COLO668 (cell line): ENCODE measurements around the gene LGALSL.
"Not testable (repeated sequence)": the region's sequence is repeated elsewhere in the genome, so short reads cannot be mapped to it uniquely, and the experiment has no call there.

ENCODE experiments used
- DNase-seq: peaks from one replicate; lab custom pipeline; 2025; ENCODE audit not compliant: unreplicated experiment; lab: John Stamatoyannopoulos, UW

LGALSL gene

GRCh38 chr2:64442277-64442676 is 11.7 kb upstream of the LGALSL start:
- DNase-seq = no peak

DNA sequence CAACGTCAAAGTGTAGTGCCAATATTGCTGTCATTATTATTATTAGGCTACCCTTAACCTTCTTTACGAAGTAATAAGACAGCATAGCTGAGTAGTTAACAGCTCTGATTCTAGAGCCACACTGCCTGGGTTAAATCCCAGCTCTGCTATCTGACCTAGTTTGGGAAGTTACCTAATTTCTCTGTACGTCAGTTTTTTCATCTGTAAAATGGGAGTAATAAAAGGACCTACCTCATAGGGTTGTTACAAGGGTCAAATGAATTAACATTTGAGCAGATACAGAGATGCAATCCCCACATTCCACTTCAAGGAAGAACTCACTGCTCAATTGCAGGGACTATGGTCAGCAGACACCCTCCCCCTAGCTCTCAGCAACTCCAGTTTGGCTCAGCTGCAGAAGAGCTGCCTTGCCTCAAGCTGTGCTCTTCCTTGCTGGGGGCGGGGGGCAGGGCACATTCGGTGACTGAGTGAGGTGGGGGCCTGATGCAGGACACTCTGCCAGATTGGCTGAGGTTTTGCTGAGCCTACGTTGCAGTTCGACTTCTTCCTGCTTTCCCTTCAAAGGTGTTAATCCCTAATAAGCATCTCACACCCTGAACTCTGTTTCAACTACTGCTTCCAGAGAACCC is 11.0 kb upstream of the LGALSL start:
- no peak for DNase-seq

DNA sequence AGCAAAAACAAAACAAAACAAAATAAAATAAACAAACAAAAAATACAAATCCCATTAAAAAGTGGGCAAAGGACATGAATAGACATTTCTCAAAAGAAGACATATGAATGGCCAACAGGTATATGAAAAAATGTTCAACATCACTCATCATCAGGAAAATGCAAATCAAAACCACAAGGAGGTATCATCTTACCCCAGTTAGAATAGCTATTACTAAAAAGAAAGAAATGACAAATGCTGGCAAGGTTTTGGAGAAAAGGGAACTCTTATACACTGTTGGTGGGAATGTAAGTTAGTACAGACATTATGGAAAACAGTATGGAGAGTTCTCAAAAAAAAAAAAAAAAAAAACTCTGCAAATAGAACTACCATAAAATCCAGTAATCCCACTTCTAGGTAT is 8.0 kb upstream of the LGALSL start:
- DNase-seq = not testable (repeated sequence)

- DNase-seq = no peak
Measured at GRCh38 chr2:64447317-64448040, 6.5 kb upstream of the LGALSL start.

DNA sequence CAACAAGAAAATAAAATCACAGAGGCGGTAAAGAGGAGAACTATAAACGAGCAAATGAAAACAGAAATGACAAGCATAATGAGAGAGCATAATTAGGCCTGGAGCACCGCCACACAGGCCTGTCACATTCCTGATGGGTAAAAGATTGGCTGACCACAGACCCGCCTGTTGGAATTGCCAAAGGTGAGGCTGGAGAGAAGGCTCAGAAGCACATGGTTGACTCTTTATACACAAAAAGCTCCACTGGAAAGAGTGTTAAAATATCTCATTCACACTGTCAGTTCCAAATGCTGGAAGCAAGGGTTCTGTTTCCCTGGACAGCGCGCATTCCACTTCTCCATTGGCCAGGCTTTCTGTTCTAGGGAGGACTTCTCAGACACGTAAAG is 5.9 kb upstream of the LGALSL start:
- no peak for DNase-seq

DNA sequence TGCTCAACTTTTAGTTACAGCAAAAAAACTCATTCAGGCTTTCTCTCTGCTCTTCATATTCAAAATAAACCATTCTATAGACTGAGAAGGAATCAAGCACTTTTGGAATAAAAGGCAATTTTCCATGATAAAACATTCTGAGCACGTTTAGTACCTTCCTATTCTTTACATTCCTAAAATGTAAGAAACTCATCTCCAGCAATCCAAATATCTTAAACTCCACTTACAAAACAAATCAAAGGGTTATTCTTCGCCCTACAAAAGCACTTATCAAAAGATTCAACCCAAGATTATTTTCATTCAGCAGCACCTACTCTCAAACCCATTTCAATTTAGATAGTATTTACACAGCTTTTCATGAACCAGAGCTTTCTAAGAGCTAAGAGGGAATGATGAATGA is 2.9 kb upstream of the LGALSL start:
- DNase-seq = no peak

DNA sequence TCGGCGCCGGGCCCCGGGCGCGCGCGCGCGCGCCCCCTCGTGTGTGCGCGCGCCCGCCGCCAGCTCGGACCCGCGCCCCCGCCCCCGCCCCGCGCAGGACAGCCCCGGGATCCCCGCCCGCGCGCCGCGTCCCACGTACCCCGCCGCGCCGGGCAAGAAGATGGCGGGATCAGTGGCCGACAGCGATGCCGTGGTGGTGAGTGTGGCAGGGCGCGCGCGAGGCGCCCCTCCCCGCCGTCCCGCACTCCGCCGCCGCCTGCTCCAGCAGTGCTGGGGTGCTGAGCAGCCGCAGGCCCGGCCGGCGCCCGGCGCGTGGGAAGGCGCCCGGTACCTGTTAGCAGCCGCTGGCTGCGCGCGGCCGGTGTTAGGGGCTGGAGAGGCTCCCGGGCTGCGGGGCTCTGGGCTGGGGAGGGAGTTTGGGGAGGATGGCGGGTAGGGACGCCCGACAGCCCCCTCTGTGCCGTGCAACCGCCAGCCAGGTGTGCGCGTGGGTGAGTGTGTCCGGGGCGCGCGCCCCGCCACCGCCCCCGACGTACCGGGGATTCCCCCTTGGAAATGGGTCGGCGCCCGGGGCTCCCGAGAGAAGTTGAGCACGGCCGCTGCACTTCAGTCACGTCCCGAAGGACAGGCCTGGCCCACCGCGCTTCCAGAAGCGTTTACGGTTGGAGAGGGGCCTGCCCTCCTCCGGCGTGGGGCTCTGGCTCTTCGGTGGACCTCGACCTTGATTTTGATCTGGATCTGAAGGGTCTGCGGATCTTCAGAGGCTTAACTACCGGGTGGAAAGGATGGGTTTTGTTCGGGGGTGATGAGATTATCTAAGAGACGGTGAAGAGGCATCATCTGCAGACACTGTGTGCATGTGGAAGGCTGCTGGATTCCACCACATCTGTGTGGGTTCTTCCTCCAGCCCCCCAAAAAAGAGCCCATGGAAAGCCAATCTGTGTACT is 697 bp downstream of the LGALSL start:
- DNase-seq = peak; percentile 84

DNA sequence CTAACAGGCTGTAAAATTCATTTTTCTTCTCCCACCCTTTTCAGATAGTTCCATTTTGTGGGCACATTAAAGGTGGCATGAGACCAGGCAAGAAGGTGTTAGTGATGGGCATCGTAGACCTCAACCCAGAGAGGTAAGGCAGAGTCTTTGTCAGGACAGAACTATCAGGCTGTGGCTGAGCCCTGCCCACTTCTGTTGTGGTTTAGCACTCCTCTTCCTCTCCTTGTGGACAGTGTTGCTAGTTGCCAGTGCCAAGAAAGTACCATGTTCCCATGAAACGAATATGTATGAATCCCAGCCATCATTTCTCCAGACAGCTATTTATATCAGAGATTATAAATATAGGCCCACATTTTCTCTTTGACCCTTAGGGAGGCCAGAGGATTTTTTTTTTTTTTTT is 1.6 kb downstream of the LGALSL start:
- no peak for DNase-seq

DNA sequence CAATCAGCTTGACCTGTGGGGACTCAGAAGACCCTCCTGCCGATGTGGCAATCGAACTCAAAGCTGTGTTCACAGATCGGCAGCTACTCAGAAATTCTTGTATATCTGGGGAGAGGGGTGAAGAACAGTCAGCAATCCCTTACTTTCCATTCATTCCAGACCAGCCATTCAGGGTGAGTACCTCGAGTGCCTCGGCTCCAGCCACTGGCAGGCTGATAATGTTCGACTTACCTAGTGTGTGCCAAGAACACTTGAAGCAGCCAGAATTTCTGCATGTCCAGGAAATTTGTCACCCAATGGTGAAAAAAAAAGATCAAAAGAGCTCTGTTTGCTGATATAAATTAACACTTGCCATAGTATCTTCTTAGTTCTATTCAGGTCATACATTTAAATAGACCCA is 2.3 kb downstream of the LGALSL start:
- no peak for DNase-seq

DNA sequence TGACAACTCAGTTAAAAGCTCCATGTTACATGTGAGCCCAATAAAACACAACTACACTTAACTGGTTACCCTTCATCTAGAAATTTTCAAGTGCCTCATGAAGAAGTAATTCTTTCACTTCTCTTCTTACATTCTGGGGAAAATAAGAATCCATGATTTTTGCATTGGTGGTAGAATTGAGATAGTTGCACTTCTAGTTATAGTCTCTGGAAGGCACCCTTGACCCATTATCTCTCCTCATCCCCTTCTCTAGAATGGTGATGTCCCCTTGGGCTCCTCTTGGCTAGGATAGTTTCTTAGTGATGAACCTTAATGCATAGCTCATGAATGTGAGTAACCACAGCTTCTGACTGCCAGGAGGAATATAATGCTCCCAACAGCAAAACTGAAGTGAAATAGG is 3.6 kb downstream of the LGALSL start:
- DNase-seq = no peak

- no peak for DNase-seq
Measured at GRCh38 chr2:64459575-64459974, 5.6 kb downstream of the LGALSL start.

GRCh38 chr2:64460330-64460729 is 6.4 kb downstream of the LGALSL start:
- DNase-seq = no peak

DNA sequence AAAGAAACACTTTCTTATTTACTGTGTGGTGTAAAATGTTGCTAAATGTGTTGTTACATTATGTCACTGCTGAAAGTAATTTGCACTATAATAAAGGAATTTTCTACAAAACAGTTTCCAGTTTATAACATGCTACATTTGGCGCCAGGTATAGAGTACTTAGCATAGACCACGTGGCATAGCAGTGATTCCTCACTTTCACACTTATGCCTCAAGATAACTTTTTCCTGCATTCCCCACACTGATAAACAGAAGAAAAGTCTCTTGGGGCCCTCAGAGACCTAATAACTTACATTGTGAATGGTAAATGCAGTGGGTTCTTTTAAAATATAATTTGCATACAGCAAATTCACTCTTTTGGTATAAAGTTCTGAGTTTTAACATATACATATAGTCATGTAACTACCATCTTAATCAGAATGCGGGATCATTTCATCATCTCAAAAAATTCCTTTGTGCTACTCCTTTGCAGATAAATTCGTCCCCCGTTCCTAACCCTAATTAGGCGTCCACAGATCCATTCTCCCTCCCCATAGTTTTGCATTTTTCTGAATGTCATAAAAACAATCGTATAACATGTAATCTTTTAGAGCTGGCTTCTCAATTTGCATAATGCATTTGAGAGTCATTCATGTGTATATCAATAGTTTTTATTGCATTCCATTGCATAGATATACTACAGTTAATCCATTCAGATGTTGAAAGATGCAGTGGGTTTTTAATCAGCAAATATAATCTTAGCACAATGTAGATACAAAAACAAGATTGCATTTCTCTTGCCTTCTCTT is 7.5 kb downstream of the LGALSL start:
- no peak for DNase-seq

GRCh38 chr2:64462171-64462570 is 8.2 kb downstream of the LGALSL start:
- no peak for DNase-seq

GRCh38 chr2:64462940-64463700 is 9.2 kb downstream of the LGALSL start:
- DNase-seq = no peak

DNA sequence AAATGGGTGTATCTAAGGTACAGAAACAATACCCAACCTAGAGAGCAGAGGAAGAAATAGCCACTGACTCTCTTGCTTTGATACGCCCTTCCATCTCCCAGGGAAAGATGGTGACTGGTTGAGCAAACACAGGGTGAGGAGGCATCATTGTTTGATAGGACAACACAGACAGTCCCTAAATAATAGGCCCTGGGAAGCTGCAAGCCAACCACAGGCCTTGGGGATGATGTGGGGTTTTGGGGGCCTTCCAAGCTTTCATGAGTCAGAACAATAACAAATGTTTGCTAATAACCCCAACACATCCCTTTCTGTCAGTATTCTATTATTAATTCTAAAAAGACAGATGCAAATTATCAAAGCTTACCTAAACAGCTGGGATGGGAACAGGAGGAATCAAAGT is 9.8 kb downstream of the LGALSL start:
- DNase-seq = no peak

GRCh38 chr2:64466478-64467085 is 12.6 kb downstream of the LGALSL start:
- DNase-seq = no peak

- DNase-seq = no peak
Measured at GRCh38 chr2:64467096-64467843, 13.3 kb downstream of the LGALSL start.

DNA sequence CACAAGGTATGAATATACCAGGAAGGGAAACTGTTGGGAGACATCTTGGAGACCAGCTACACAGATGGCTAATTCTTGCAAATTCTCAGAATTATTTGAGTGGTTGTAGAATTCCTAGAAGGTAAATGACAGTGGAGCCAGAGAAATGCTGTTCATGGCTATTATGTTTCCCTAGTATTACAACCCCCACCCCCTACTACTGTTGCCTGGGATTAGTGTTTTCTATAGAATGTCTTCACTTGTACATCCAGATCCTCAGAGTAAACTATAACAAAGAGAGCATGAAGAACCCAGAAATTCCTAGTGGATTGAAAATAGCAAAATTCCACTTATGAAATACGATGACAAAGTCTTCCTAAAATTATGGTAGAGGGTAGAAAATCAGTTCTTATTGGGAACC is 15.3 kb downstream of the LGALSL start:
- DNase-seq = no peak
